ENCODE data around the gene RBKS.
"Not testable (repeated sequence)": the region's sequence is repeated elsewhere in the genome, so short reads cannot be mapped to it uniquely, and the experiment has no call there.

- TF ChIP-seq, protein P1, sequence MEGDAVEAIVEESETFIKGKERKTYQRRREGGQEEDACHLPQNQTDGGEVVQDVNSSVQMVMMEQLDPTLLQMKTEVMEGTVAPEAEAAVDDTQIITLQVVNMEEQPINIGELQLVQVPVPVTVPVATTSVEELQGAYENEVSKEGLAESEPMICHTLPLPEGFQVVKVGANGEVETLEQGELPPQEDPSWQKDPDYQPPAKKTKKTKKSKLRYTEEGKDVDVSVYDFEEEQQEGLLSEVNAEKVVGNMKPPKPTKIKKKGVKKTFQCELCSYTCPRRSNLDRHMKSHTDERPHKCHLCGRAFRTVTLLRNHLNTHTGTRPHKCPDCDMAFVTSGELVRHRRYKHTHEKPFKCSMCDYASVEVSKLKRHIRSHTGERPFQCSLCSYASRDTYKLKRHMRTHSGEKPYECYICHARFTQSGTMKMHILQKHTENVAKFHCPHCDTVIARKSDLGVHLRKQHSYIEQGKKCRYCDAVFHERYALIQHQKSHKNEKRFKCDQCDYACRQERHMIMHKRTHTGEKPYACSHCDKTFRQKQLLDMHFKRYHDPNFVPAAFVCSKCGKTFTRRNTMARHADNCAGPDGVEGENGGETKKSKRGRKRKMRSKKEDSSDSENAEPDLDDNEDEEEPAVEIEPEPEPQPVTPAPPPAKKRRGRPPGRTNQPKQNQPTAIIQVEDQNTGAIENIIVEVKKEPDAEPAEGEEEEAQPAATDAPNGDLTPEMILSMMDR (IDR thresholded peaks at IDR 0.05) = not testable (repeated sequence)
- not testable (repeated sequence) for TF ChIP-seq POLR2A (IDR thresholded peaks at IDR 0.05)
Observed at GRCh38 chr2:27881815-27882583, 8.2 kb downstream of the RBKS start.

Data from thyroid gland (tissue), 4 donors.